IMR-90 (cell line): ENCODE results near the gene SNX27.
"Not testable (repeated sequence)": the region's sequence is repeated elsewhere in the genome, so short reads cannot be mapped to it uniquely, and the experiment has no call there.

ENCODE experiments used
- CTCF ChIP-seq: conservative IDR thresholded peaks from 2 replicates; pipeline ENCODE4 v1.5.1; 2012; ENCODE audit warnings: mild to moderate bottlenecking, low read depth, low read length, improper control_type of control experiment
- POLR2A ChIP-seq: IDR thresholded peaks from 2 replicates; pipeline ENCODE4 v1.6.1; 2012; ENCODE audit warnings: mild to moderate bottlenecking, low read depth, low read length

GRCh38 chr1:151733995-151734394, 122.1 kb downstream of the SNX27 start:
- not testable (repeated sequence) for TF ChIP-seq POLR2A, CTCF
